Vagina (tissue), 2 donors: Measurements from ENCODE around the gene ATOH8. TPM values are rescaled to one million over a fixed set of nuclear protein-coding genes. Genes with fewer than 3 reads are reported as not detected.

ENCODE experiments used
- DNase-seq, 2 donors: peaks; one replicate each; pipeline ENCODE4 v3.0.0-alpha.2; 2017; ENCODE audit errors: extremely low spot score in 2 of 2
- H3K27ac ChIP-seq: fragments of 200-600 bp; sonication (generic); one replicate; pipeline ENCODE4 v1.5.1; 2019
- H3K27me3 ChIP-seq: fragments of 200-600 bp; sonication (generic); one replicate; pipeline ENCODE4 v1.5.1; 2019
- H3K36me3 ChIP-seq, 2 donors: fragments of 200-600 bp; sonication (generic); one replicate each; pipeline ENCODE4 v1.5.1; 2017 to 2019
- H3K4me1 ChIP-seq: fragments of 200-600 bp; sonication (generic); one replicate; pipeline ENCODE4 v1.5.1; 2019
- H3K4me3 ChIP-seq, 2 donors: fragments of 200-600 bp; sonication (generic); 1 replicate in 1 of 2; 2 replicates in 1 of 2; pipeline ENCODE4 v1.5.1; 2016 to 2019
- H3K9me3 ChIP-seq: fragments of 200-600 bp; sonication (generic); one replicate; pipeline ENCODE4 v1.5.1; 2019
- POLR2A ChIP-seq, 2 donors: fragments of 450-650 bp; IDR thresholded peaks; one replicate each; pipeline ENCODE4 v1.6.1; 2017; ENCODE audit warnings: antibody characterized with exemption in 2 of 2, mild to moderate bottlenecking in 2 of 2, moderate library complexity in 2 of 2
- POLR2AphosphoS5 ChIP-seq, 2 donors: sonication (generic); formaldehyde crosslinking; IDR thresholded peaks; one replicate each; pipeline ENCODE4 v1.9.0; 2017; ENCODE audit warnings: antibody characterized with exemption in 2 of 2, mild to moderate bottlenecking in 2 of 2, low read depth in 1 of 2; ENCODE audit not compliant: insufficient read depth in 1 of 2
- intact Hi-C: fragments of 100-400 bp; cut with DNase I; formaldehyde crosslinking; loops from one replicate; pipeline ENCODE4 v1.15.1; 2023
- total RNA-seq: library from RNA; depleted of rRNA; stranded (reverse); fragments of >200 nt; gene quantifications from one replicate; pipeline ENCODE4 v1.2.3, GENCODE V29; 2016
- TF ChIP-seq, protein P1 (sequence below), 3 experiments: fragments of 450-650 bp in 2 of 3; fragments of 200-600 bp in 1 of 3; sonication (generic) in 1 of 3; IDR thresholded peaks; one replicate each; pipeline ENCODE4 v1.5.1; 2017 to 2019; ENCODE audit warnings: antibody characterized with exemption in 3 of 3, mild to moderate bottlenecking in 2 of 3, moderate library complexity in 2 of 3

The ATOH8 gene
- total RNA-seq, 1 donor from 2014 or later: 66.5 TPM

DNA sequence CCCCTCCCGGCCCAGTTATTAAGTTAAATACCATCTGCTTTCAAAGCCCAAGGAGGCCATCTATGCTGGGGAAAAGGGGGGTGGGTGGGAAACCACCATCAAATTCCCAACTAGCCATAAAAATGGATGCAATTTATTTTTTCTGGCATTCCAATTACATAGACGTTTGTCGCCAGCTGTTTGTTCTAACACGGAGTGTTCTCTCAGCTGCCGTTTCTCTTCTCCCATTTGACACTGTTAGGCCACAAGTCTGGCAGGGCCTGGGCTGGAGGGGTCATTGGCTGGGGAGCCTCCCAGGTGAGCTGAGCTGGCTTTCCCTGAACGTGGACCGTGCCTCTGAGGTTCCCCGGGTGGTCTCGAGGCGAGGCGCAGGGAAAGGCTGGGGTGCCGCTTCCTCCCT lies 16.6 kb downstream of the ATOH8 start:
- Histone ChIP-seq H3K4me1 (peaks cover 98% of the 10 kb centered on the region), H3K27me3 (no peaks in the 10 kb centered on the region), H3K4me3 (no peak overlapping the region), H3K36me3 (no peaks in the 10 kb centered on the region), H3K9me3 (no peaks in the 10 kb centered on the region), H3K27ac (peak overlapping the region; percentile 90)
- DNase-seq: no peak
- TF ChIP-seq, protein P1, sequence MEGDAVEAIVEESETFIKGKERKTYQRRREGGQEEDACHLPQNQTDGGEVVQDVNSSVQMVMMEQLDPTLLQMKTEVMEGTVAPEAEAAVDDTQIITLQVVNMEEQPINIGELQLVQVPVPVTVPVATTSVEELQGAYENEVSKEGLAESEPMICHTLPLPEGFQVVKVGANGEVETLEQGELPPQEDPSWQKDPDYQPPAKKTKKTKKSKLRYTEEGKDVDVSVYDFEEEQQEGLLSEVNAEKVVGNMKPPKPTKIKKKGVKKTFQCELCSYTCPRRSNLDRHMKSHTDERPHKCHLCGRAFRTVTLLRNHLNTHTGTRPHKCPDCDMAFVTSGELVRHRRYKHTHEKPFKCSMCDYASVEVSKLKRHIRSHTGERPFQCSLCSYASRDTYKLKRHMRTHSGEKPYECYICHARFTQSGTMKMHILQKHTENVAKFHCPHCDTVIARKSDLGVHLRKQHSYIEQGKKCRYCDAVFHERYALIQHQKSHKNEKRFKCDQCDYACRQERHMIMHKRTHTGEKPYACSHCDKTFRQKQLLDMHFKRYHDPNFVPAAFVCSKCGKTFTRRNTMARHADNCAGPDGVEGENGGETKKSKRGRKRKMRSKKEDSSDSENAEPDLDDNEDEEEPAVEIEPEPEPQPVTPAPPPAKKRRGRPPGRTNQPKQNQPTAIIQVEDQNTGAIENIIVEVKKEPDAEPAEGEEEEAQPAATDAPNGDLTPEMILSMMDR (IDR thresholded peaks at IDR 0.05): no peak
- TF ChIP-seq POLR2AphosphoS5 (IDR thresholded peaks at IDR 0.05; ENCODE audit: insufficient read depth in 1 of 2, low read depth in 1 of 2): no peak
- TF ChIP-seq POLR2A (IDR thresholded peaks at IDR 0.05): no peak
- intact Hi-C loops: no loop called here

DNA sequence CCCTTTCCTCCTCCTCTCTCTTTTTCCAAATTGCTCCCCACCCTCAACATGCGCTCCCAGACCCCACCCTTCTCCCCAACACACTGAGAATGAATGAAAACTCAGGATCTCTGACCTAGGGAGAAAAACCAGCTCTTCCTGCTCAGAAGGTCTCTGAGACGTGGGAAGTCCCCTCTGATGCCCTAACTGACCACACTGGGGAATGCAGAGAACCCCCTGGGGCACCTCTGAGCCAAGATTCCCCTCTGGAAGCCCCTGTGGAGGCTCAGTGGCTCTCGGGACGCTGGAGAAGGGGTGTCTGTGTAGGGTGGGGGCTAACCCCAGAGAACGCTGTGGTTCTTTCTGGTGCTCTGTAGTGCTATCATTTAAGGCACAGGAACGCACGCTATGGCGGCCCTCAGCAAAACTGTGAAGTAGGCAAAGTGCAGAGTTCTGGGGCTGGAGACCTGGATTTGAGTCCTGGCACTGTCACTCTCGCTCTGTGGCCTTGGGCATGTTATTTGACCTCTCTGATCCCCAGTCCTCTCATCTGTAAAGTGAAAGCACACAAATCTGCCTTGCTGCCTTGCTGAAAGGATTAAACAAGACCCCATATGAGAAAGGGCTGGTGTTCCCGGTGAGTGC lies 17.1 kb downstream of the ATOH8 start:
- TF ChIP-seq POLR2AphosphoS5 (IDR thresholded peaks at IDR 0.05; ENCODE audit: insufficient read depth in 1 of 2, low read depth in 1 of 2) (no peak), POLR2A (IDR thresholded peaks at IDR 0.05) (no peak)
- TF ChIP-seq, protein P1 (IDR thresholded peaks at IDR 0.05): no peak
- Histone ChIP-seq H3K27ac (peak overlapping the region; percentile 90), H3K9me3 (no peaks in the 10 kb centered on the region), H3K4me1 (peaks cover 97% of the 10 kb centered on the region), H3K4me3 (no peak overlapping the region), H3K27me3 (no peaks in the 10 kb centered on the region), H3K36me3 (no peaks in the 10 kb centered on the region)
- intact Hi-C loops: no loop called here
- no peak for DNase-seq

DNA sequence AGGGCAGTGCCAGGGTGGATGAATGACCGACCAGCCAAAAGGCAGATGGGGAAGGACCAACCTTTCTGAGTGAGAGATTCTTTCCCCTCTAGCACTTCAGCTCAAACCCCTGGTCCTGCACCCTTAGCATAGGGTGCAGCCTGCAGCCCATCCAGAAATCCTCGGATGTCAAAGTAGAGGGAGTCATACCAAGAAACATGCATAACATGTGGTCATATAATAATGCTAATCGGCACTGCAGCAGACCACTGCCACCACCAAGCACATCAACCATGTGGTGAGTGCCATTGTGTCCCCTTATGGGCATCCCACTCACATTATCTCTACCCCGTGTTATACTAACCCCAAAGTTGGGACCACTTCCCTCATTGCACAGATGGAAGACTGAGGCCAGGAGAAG lies 17.7 kb downstream of the ATOH8 start:
- no peak for DNase-seq
- H3K4me1 ChIP-seq: peaks cover 97% of the 10 kb centered on the region
- H3K27ac ChIP-seq: peak overlapping the region; percentile 90
- H3K9me3 ChIP-seq: no peaks in the 10 kb centered on the region
- H3K4me3 ChIP-seq: peak overlapping the region in 1 of 2 donors; percentile 32
- H3K36me3 ChIP-seq: no peaks in the 10 kb centered on the region
- TF ChIP-seq, protein P1 (IDR thresholded peaks at IDR 0.05): no peak
- no peak for TF ChIP-seq POLR2A (IDR thresholded peaks at IDR 0.05)
- TF ChIP-seq POLR2AphosphoS5 (IDR thresholded peaks at IDR 0.05; ENCODE audit: insufficient read depth in 1 of 2, low read depth in 1 of 2): no peak
- intact Hi-C loops: no loop called here
- no peaks in the 10 kb centered on the region for H3K27me3 ChIP-seq

DNA sequence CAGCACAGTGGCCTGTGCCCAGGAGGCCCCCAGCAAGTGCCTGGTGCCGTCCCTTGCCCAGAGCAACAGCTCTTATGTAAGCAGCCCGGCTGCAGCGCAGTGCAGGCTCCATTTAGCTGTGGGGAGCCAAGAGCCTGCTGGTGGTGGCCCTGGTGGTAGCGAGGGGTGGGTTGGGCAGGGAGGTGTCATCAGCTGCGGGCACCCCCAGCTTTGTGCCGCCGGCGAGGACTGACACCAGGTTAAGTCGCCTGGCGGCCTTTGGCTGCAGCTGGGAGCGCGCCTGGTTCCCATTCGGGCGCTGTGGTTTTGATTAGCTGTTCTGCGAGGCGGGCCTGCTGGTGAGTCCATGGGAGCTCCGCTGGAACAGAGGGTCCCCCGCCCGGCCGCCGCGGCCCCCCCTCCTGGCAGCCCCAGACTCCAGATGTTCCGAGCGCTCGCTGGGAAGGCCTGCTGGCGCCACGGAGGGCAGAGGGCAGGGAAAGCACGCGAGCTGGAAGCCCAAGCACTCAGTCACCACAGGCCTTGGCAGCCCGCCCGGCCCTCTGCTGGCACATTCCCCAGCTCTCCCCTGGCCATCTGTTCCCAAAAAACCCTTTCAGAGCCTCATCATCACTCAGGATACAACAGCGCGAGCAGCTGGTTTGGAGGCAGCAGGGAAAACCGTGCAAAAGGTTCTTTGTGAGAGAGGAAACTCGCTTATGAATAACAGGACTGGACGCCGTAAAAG lies 18.4 kb downstream of the ATOH8 start:
- H3K36me3 ChIP-seq: no peaks in the 10 kb centered on the region
- TF ChIP-seq POLR2AphosphoS5 (IDR thresholded peaks at IDR 0.05; ENCODE audit: insufficient read depth in 1 of 2, low read depth in 1 of 2) (peak; percentile 95 to 100), POLR2A (IDR thresholded peaks at IDR 0.05) (peak in 1 of 2 donors; percentile 14)
- TF ChIP-seq, protein P1 (IDR thresholded peaks at IDR 0.05): no peak
- H3K9me3 ChIP-seq: no peaks in the 10 kb centered on the region
- peak overlapping the region; percentile 90 for H3K27ac ChIP-seq
- H3K27me3 ChIP-seq: no peaks in the 10 kb centered on the region
- peak overlapping the region; percentile 22 to 32 for H3K4me3 ChIP-seq
- DNase-seq: peak in 1 of 2 donors; percentile 99
- peaks cover 97% of the 10 kb centered on the region for H3K4me1 ChIP-seq
- intact Hi-C loops: no loop called here
